HG03520 (cell line): Measurements from ENCODE around the gene PRAMEF12.
"Not testable (repeated sequence)": the region's sequence is repeated elsewhere in the genome, so short reads cannot be mapped to it uniquely, and the experiment has no call there.

Experiments
- ATAC-seq: cut with Tn5 transposase; IDR thresholded peaks from one replicate; pipeline ENCODE4 v1.9.1; 2021; ENCODE audit warnings: mild to moderate bottlenecking, moderate library complexity; ENCODE audit not compliant: unreplicated experiment

PRAMEF12 gene

GRCh38 chr1:12773438-12773837 is at the start of gene PRAMEF12:
Gene PRAMEF12, plus strand, starts transcription at chr1:12773738. Its CDS starts 1,130 bp downstream, at chr1:12774868.
- no peak for ATAC-seq

- no peak for ATAC-seq
These were observed 45.1 kb upstream of the PRAMEF12 start for GRCh38 chr1:12728391-12728790.

GRCh38 chr1:12730156-12730555 is 43.4 kb upstream of the PRAMEF12 start:
- ATAC-seq: no peak

GRCh38 chr1:12731084-12731483 is 42.5 kb upstream of the PRAMEF12 start:
- not testable (repeated sequence) for ATAC-seq

GRCh38 chr1:12734651-12735050 is 38.9 kb upstream of the PRAMEF12 start:
- ATAC-seq: no peak

GRCh38 chr1:12738934-12739333 is 34.6 kb upstream of the PRAMEF12 start:
- no peak for ATAC-seq

GRCh38 chr1:12739613-12740012 is 33.9 kb upstream of the PRAMEF12 start:
- ATAC-seq: no peak

- ATAC-seq: no peak
These were observed 31.6 kb upstream of the PRAMEF12 start for GRCh38 chr1:12741946-12742345.

- no peak for ATAC-seq
These were observed 28.2 kb upstream of the PRAMEF12 start for GRCh38 chr1:12745126-12745991.

- ATAC-seq: no peak
These were observed 27.6 kb upstream of the PRAMEF12 start, which contains the start of gene CFAP107 for GRCh38 chr1:12745992-12746323. Gene CFAP107, plus strand, starts transcription at chr1:12746200. Its CDS starts 231 bp downstream, at chr1:12746431.

- no peak for ATAC-seq
These were observed 24.7 kb upstream of the PRAMEF12 start for GRCh38 chr1:12748778-12749355.

- no peak for ATAC-seq
These were observed 18.8 kb upstream of the PRAMEF12 start for GRCh38 chr1:12754738-12755137.

GRCh38 chr1:12756273-12756672 is 17.3 kb upstream of the PRAMEF12 start:
- no peak for ATAC-seq

- no peak for ATAC-seq
These were observed 16.6 kb upstream of the PRAMEF12 start for GRCh38 chr1:12756768-12757413.

GRCh38 chr1:12757836-12758235 is 15.7 kb upstream of the PRAMEF12 start:
- no peak for ATAC-seq

- no peak for ATAC-seq
These were observed 13.2 kb upstream of the PRAMEF12 start for GRCh38 chr1:12760256-12760795.

- no peak for ATAC-seq
These were observed 11.8 kb upstream of the PRAMEF12 start for GRCh38 chr1:12761781-12762180.

GRCh38 chr1:12762766-12763165 is 10.8 kb upstream of the PRAMEF12 start:
- ATAC-seq: no peak

- no peak for ATAC-seq
These were observed 10.1 kb upstream of the PRAMEF12 start for GRCh38 chr1:12763479-12763878.

- no peak for ATAC-seq
These were observed 9.5 kb upstream of the PRAMEF12 start for GRCh38 chr1:12764016-12764415.

- no peak for ATAC-seq
These were observed 4.5 kb upstream of the PRAMEF12 start for GRCh38 chr1:12769031-12769430.
